PC-3 (cell line): ENCODE measurements around the gene TNFRSF11A. TPM values are rescaled to one million over a fixed set of nuclear protein-coding genes. Genes with fewer than 3 reads are reported as not detected.
A peak's percentile ranks its signal among the peaks of the same experiment; 100 is the strongest.

ENCODE experiments used
- ATAC-seq: fragments of 200-7000 bp; cut with Tn5 transposase; 2 replicates; pipeline ENCODE4 v1.9.1; 2020; ENCODE audit warnings: mild to moderate bottlenecking, moderate library complexity
- BruUV-seq: library from RNA; stranded (reverse); fragments of 400-500 nt; replicated peaks from 2 replicates; lab custom pipeline; 2021; lab: Mats Ljungman, UMichigan
- CTCF ChIA-PET: fragments of 300-600 bp; sonication (Branson Sonifier 250); formaldehyde crosslinking; loops from one replicate; lab custom pipeline; 2022; ENCODE audit warnings: antibody characterized with exemption; lab: Charles Lee
- POLR2A ChIA-PET: fragments of 300-600 bp; sonication (Branson Sonifier 250); formaldehyde crosslinking; loops from one replicate; lab custom pipeline; 2022; ENCODE audit warnings: antibody characterized with exemption; ENCODE audit not compliant: unreplicated experiment; lab: Charles Lee
- DNase-seq: peaks from one replicate; pipeline ENCODE4 v3.0.0-alpha.2; 2015
- H2AFZ ChIP-seq: fragments of 300-600 bp; sonication (generic); 2 replicates; pipeline ENCODE4 v1.6.0; 2016; ENCODE audit warnings: antibody characterized with exemption, low read length
- H3F3A ChIP-seq: fragments of 300-600 bp; sonication (generic); one replicate; pipeline ENCODE4 v1.6.0; 2017; ENCODE audit warnings: antibody characterized with exemption, low read length, control low read depth, mild to moderate bottlenecking; ENCODE audit not compliant: unreplicated experiment
- H3K27ac ChIP-seq: fragments of 300-600 bp; sonication (generic); 2 replicates; pipeline ENCODE4 v1.5.1; 2016; ENCODE audit warnings: mild to moderate bottlenecking, low read length
- H3K27me3 ChIP-seq: fragments of 300-600 bp; sonication (generic); 2 replicates; pipeline ENCODE4 v1.6.1; 2016; ENCODE audit warnings: low read length, mixed read lengths
- H3K36me3 ChIP-seq: fragments of 300-600 bp; sonication (generic); 2 replicates; pipeline ENCODE4 v1.6.1; 2016; ENCODE audit warnings: low read depth, mixed run types, low read length, mixed read lengths
- H3K4me1 ChIP-seq: fragments of 300-600 bp; sonication (generic); 2 replicates; pipeline ENCODE4 v1.5.1; 2016; ENCODE audit warnings: low read length; ENCODE audit not compliant: insufficient read depth
- H3K4me2 ChIP-seq: fragments of 300-600 bp; sonication (generic); 2 replicates; pipeline ENCODE4 v1.6.0; 2016; ENCODE audit warnings: low read length
- H3K4me3 ChIP-seq: fragments of 300-600 bp; sonication (generic); 2 replicates; pipeline ENCODE4 v1.5.1; 2016; ENCODE audit warnings: mild to moderate bottlenecking, low read length, mixed read lengths
- H3K79me2 ChIP-seq: fragments of 300-600 bp; sonication (generic); 2 replicates; pipeline ENCODE4 v1.6.1; 2017; ENCODE audit warnings: low read length, mixed read lengths
- H3K9ac ChIP-seq: fragments of 300-600 bp; sonication (generic); 2 replicates; pipeline ENCODE4 v1.6.0; 2016; ENCODE audit warnings: mild to moderate bottlenecking, low read length
- H3K9me2 ChIP-seq: fragments of 300-600 bp; sonication (generic); replicated peaks from 2 replicates; pipeline ENCODE4 v1.6.1; 2016; ENCODE audit warnings: mixed run types, low read length, mixed read lengths
- H3K9me3 ChIP-seq: fragments of 300-600 bp; sonication (generic); 2 replicates; pipeline ENCODE4 v1.6.1; 2016; ENCODE audit warnings: low read length, mixed read lengths
- H4K20me1 ChIP-seq: fragments of 300-600 bp; sonication (generic); 2 replicates; pipeline ENCODE4 v1.6.1; 2016; ENCODE audit warnings: low read length, mixed read lengths
- CTCF ChIP-seq: fragments of 300-600 bp; sonication (generic); conservative IDR thresholded peaks from 2 replicates; pipeline ENCODE4 v1.5.1; 2017; ENCODE audit warnings: antibody characterized with exemption, low read depth, mild to moderate bottlenecking, low read length
- EZH2 ChIP-seq: fragments of 300-600 bp; sonication (generic); IDR thresholded peaks from one replicate; pipeline ENCODE4 v1.6.1; 2017; ENCODE audit warnings: antibody characterized with exemption, mild to moderate bottlenecking, low read length; ENCODE audit not compliant: unreplicated experiment
- EZH2phosphoT487 ChIP-seq: fragments of 300-600 bp; sonication (generic); IDR thresholded peaks from 2 replicates; pipeline ENCODE4 v1.6.1; 2018; ENCODE audit warnings: mild to moderate bottlenecking, antibody characterized with exemption, low read length, borderline replicate concordance
- intact Hi-C: fragments of 100-400 bp; cut with micrococcal nuclease; formaldehyde crosslinking; loops from 2 replicates; pipeline ENCODE4 v1.9.0; 2023
- total RNA-seq: library from RNA; depleted of rRNA; stranded (reverse); fragments of >200 nt; gene quantifications from 2 replicates; pipeline ENCODE4 v1.2.3, GENCODE V29; 2014

Gene TNFRSF11A
- total RNA-seq, 1 experiment from 2014 or later: 26.5 TPM

GRCh38 chr18:62399276-62399675 lies 74.2 kb downstream of the TNFRSF11A start:
- Histone ChIP-seq H3K9me3 (no peaks in the 10 kb centered on the region), H3K36me3 (no peaks in the 10 kb centered on the region), H2AFZ (no peak overlapping the region), H3K79me2 (no peaks in the 10 kb centered on the region), H4K20me1 (no peaks in the 10 kb centered on the region), H3F3A (peaks cover 3% of the 10 kb centered on the region), H3K9ac (peak overlapping the region; percentile 46), H3K4me3 (no peak overlapping the region), H3K27ac (peak overlapping the region; percentile 87), H3K4me2 (peak overlapping the region; percentile 56), H3K9me2 (no peaks in the 10 kb centered on the region), H3K4me1 (peaks cover 36% of the 10 kb centered on the region), H3K27me3 (no peaks in the 10 kb centered on the region)
- TF ChIP-seq EZH2 (no peak), CTCF (no peak), EZH2phosphoT487 (no peak)
- POLR2A ChIA-PET: interaction anchor here (0.6 kb wide), 1 partner anchor 60 kb away, joined by 3 read pairs; no protein-coding TSS in a partner anchor
- intact Hi-C loops: loop anchor here (5.0 kb wide), 1 partner anchor 117 kb away; no protein-coding TSS in a partner anchor
- DNase-seq (no peak), ATAC-seq (no peak)
- TSS peak; percentile 57 for BruUV-seq
- CTCF ChIA-PET: interaction anchor here (1.2 to 1.6 kb wide), 2 partner anchors 26 to 69 kb away, joined by 7 read pairs; no protein-coding TSS in a partner anchor

- DNase-seq: peak; percentile 93
- Histone ChIP-seq H4K20me1 (no peaks in the 10 kb centered on the region), H3K27ac (peak overlapping the region; percentile 87), H3K9ac (peak overlapping the region; percentile 46), H3K36me3 (no peaks in the 10 kb centered on the region), H3K27me3 (no peaks in the 10 kb centered on the region), H3F3A (peaks cover 3% of the 10 kb centered on the region), H3K4me2 (peak overlapping the region; percentile 56), H2AFZ (no peak overlapping the region), H3K9me2 (no peaks in the 10 kb centered on the region), H3K79me2 (no peaks in the 10 kb centered on the region), H3K4me1 (peaks cover 30% of the 10 kb centered on the region), H3K4me3 (no peak overlapping the region), H3K9me3 (no peaks in the 10 kb centered on the region)
- TF ChIP-seq EZH2 (no peak), CTCF (peak; percentile 78)
- POLR2A ChIA-PET: interaction anchor here (0.6 kb wide), 1 partner anchor 85 kb away, joined by 4 read pairs; no protein-coding TSS in a partner anchor
- intact Hi-C loops: loop anchor here (1.0 to 5.0 kb wide), 3 partner anchors 75 to 217 kb away; partner anchors contain the start of gene TNFRSF11A
- ATAC-seq: peak; percentile 97
- CTCF ChIA-PET: interaction anchor here (1.0 to 1.6 kb wide), 4 partner anchors 26 to 75 kb away, joined by 3 to 7 read pairs (median 6); partner anchors contain the start of gene TNFRSF11A
- no TSS peak for BruUV-seq
Measured at GRCh38 chr18:62399781-62400308, 74.7 kb downstream of the TNFRSF11A start.

DNA sequence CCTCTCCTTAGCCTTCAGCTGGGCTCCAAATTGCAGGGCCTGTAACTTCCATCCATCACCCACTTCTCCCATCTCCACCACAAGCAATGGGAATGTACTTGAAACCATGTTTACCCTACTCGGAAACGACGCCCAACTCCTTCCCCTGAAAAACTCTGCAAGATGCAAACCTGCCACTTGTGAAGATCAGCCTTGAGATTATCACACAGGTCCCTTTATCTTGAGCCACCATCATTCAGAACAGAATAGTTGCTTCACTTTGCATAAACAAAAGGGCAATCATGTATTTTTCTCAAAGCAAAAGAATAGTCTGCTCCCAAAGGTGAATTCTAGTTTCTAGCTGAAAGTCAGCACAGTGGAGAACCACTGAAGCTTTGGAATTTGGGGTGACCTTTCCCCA lies 75.8 kb downstream of the TNFRSF11A start:
- DNase-seq (no peak), ATAC-seq (no peak)
- ChIA-PET CTCF (no interaction called here), POLR2A (interaction anchor here (0.6 kb wide), 1 partner anchor 20 kb away, joined by 3 read pairs; no protein-coding TSS in a partner anchor)
- Histone ChIP-seq H3F3A (peaks cover 2% of the 10 kb centered on the region), H3K4me2 (no peak overlapping the region), H3K9me3 (no peaks in the 10 kb centered on the region), H3K4me1 (peaks cover 26% of the 10 kb centered on the region), H3K9me2 (no peaks in the 10 kb centered on the region), H3K27ac (no peak overlapping the region), H3K27me3 (no peaks in the 10 kb centered on the region), H2AFZ (no peak overlapping the region), H3K79me2 (no peaks in the 10 kb centered on the region), H3K4me3 (no peak overlapping the region), H3K36me3 (no peaks in the 10 kb centered on the region), H4K20me1 (no peaks in the 10 kb centered on the region), H3K9ac (no peak overlapping the region)
- no TSS peak for BruUV-seq
- no peak for TF ChIP-seq CTCF
- TF ChIP-seq EZH2phosphoT487: no peak
- TF ChIP-seq EZH2: no peak
- intact Hi-C loops: loop anchor here (1.0 kb wide), 2 partner anchors 76 to 218 kb away; partner anchors contain the start of gene TNFRSF11A
